ENCODE measurements around the gene TRPM6.

The TRPM6 gene

GRCh38 chr9:74721696-74722660 lies 165.7 kb downstream of the TRPM6 start:
- DNase-seq (ENCODE audit: low read depth, low spot score), result peak; percentile 11

- DNase-seq (ENCODE audit: low read depth, low spot score), result no peak
These were observed 168.4 kb downstream of the TRPM6 start for GRCh38 chr9:74719306-74719705.

- no peak for DNase-seq (ENCODE audit: low read depth, low spot score)
These were observed 169.0 kb downstream of the TRPM6 start for GRCh38 chr9:74718709-74719108.

DNA sequence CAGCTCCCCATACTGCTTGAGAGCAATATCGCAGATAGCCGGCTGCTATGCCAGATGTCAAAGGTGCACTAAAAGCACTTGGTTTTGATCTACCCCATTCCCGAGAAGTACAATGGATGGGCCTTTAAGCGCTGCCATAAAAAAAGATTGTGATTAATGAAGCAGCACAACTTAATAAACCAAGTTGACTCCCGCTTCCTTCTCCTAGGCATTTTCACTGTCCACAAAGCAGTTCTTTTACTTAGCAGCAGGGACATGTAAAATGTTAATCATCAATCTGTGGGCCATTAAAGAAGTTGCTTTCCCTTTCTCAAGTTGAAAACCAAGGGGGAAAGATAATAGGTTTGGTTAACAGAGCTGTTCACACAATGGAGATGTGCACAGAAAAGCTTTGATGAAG lies 176.4 kb downstream of the TRPM6 start:
- DNase-seq (ENCODE audit: low read depth, low spot score), result no peak

DNA sequence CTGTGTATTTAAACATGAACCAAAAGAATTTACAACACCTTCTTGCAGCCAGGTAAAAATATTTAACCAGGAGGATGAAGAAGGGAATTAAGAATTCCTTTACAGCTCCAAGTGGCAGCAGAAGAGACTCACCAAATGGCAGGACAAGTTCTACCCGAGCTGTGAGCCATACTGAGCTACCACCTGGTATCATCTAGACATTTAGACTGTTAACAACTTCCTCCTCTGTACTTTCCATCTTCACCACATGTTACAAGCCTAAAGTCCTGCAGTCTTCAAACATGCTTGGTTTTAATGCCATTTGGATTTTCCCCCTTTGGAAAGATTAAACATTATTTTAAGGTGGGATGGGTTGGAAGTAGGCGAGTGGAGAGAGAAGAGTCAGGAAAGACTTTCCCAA lies 190.2 kb downstream of the TRPM6 start:
- DNase-seq (ENCODE audit: low read depth, low spot score), result no peak

- no peak for DNase-seq (ENCODE audit: low read depth, low spot score)
These were observed 191.2 kb downstream of the TRPM6 start for GRCh38 chr9:74696520-74696919.

- no peak for DNase-seq (ENCODE audit: low read depth, low spot score)
These were observed 196.7 kb downstream of the TRPM6 start for GRCh38 chr9:74691058-74691457.

- no peak for DNase-seq (ENCODE audit: low read depth, low spot score)
These were observed 204.4 kb downstream of the TRPM6 start for GRCh38 chr9:74683322-74683721.

DNA sequence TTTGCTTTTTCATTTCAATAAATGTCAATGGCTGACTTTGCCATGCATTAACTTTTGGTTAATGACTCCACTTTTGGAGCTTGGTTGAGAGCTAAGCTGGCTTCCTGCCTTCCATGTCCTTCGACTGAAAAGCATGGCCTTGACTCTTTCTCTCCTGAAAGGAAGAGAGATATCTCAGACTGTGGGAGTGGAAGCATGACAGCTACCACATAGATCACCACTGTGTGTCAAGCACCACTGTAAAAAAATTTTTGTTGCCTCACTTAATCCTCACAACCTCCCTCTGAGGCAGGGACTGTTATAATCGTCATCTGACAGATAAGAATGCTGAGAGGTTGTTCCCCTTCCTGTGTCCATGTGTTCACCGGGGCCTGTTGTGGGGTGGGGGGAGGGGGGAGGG lies 205.8 kb downstream of the TRPM6 start:
- no peak for DNase-seq (ENCODE audit: low read depth, low spot score)

DNA sequence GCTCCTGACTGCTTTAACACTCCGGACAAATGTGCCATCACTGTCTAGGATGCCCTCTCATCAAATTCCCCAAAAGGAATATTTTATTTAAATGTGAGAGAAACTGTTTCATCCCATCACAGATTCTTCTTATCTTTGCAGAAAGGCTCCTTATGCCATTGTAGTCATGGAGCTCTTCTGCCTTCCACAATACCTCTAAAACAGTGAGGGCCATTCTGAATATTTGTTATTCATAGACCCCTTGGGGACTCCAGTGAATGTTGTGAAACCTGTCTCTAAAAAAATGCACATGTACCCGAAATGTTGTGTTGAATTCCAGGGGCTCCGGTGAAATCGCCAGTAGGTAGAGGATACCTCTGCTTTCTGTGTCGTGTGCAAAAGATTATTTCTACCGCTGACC lies 213.6 kb downstream of the TRPM6 start:
- no peak for DNase-seq (ENCODE audit: low read depth, low spot score)
